ENCODE results near the gene HIRIP3. TPM values are rescaled to one million over a fixed set of nuclear protein-coding genes. Genes with fewer than 3 reads are reported as not detected.
"Not testable (repeated sequence)": the region's sequence is repeated elsewhere in the genome, so short reads cannot be mapped to it uniquely, and the experiment has no call there.

Gene HIRIP3
- polyA plus RNA-seq, 3 donors: 3.3 to 4.8 (median 3.7) TPM

GRCh38 chr16:30018731-30019158 lies 23.3 kb upstream of the HIRIP3 start:
- H3K27ac ChIP-seq (ENCODE audit: low read depth in 1 of 2, low read length in 2 of 2): no peak overlapping the region
- no peaks in the 10 kb centered on the region for H3K9me3 ChIP-seq (replicated peaks in 1 of 2; ENCODE audit: control insufficient read depth in 1 of 2, insufficient read depth in 1 of 2, low read length in 2 of 2)
- no peaks in the 10 kb centered on the region for H4K20me1 ChIP-seq (ENCODE audit: insufficient read depth, low read length)
- no peak for DNase-seq
- peaks cover 0 to 3% of the 10 kb centered on the region in 2 donors for H3K27me3 ChIP-seq (ENCODE audit: control insufficient read depth in 2 of 2, insufficient read depth in 2 of 2, low read length in 2 of 2)
- Mint-ChIP-seq H3K4me1 (peaks cover 14% of the 10 kb centered on the region), H3K36me3 (no peaks in the 10 kb centered on the region), H3K4me3 (no peak overlapping the region), H3K27ac (no peak overlapping the region), H3K27me3 (ENCODE audit: low read depth in 3 of 3) (peaks cover 9 to 20% (median 17%) of the 10 kb centered on the region in 3 donors), H3K9me3 (peaks cover 0 to 3% (median 2%) of the 10 kb centered on the region in 7 donors)
- WGBS (ENCODE audit: insufficient coverage): 62% methylated on average over 1 of the region's 4 CpGs
- no peak overlapping the region for H2AFZ ChIP-seq (ENCODE audit: insufficient read depth, low read depth, low read length, poor library complexity, severe bottlenecking)
- no peaks in the 10 kb centered on the region for H3K79me2 ChIP-seq (ENCODE audit: insufficient read depth, low read length)
- TF ChIP-seq CTCF (IDR thresholded peaks at IDR 0.05): no peak
- no peak overlapping the region for H3K9ac ChIP-seq (ENCODE audit: insufficient read depth, low read length, poor library complexity, severe bottlenecking)
- H3K36me3 ChIP-seq (replicated peaks in 1 of 2; ENCODE audit: control insufficient read depth in 1 of 2, insufficient read depth in 2 of 2, low read length in 2 of 2): no peaks in the 10 kb centered on the region
- H3K4me2 ChIP-seq (replicated peaks; ENCODE audit: extremely low read depth, low read length, poor library complexity, severe bottlenecking): no peak overlapping the region
- no peak overlapping the region for H3K4me3 ChIP-seq (replicated peaks in 1 of 3; ENCODE audit: low read depth in 2 of 3, low read length in 3 of 3)
- intact Hi-C loops (cut with micrococcal nuclease): no loop called here
- peaks cover 11 to 15% of the 10 kb centered on the region in 2 donors for H3K4me1 ChIP-seq (ENCODE audit: control insufficient read depth in 1 of 2, insufficient read depth in 2 of 2, low read length in 2 of 2)

- no CpG with 5 or more reads among the region's 4 CpGs for WGBS (ENCODE audit: insufficient coverage)
- H3K27me3 Mint-ChIP-seq (ENCODE audit: low read depth in 3 of 3): peaks cover 10 to 24% (median 21%) of the 10 kb centered on the region in 3 donors
These were observed 22.5 kb upstream of the HIRIP3 start for GRCh38 chr16:30017937-30018336.

More at GRCh38 chr16:30017937-30018336, 22.5 kb upstream of the HIRIP3 start:
- H4K20me1 ChIP-seq (ENCODE audit: insufficient read depth, low read length); H3K9me3 ChIP-seq (replicated peaks in 1 of 2; ENCODE audit: control insufficient read depth in 1 of 2, insufficient read depth in 1 of 2, low read length in 2 of 2); H3K36me3 ChIP-seq (replicated peaks in 1 of 2; ENCODE audit: control insufficient read depth in 1 of 2, insufficient read depth in 2 of 2, low read length in 2 of 2); H3K27ac ChIP-seq (ENCODE audit: low read depth in 1 of 2, low read length in 2 of 2); DNase-seq; H3K79me2 ChIP-seq (ENCODE audit: insufficient read depth, low read length); H3K9me3 Mint-ChIP-seq; H3K9ac ChIP-seq (ENCODE audit: insufficient read depth, low read length, poor library complexity, severe bottlenecking); H3K4me3 Mint-ChIP-seq; H3K27me3 ChIP-seq (ENCODE audit: control insufficient read depth in 2 of 2, insufficient read depth in 2 of 2, low read length in 2 of 2); H3K4me2 ChIP-seq (replicated peaks; ENCODE audit: extremely low read depth, low read length, poor library complexity, severe bottlenecking); H2AFZ ChIP-seq (ENCODE audit: insufficient read depth, low read depth, low read length, poor library complexity, severe bottlenecking); H3K36me3 Mint-ChIP-seq; H3K27ac Mint-ChIP-seq; intact Hi-C loops (cut with micrococcal nuclease); H3K4me3 ChIP-seq (replicated peaks in 1 of 3; ENCODE audit: low read depth in 2 of 3, low read length in 3 of 3): not testable (repeated sequence)
- peaks cover 14% of the 10 kb centered on the region for H3K4me1 Mint-ChIP-seq
- peaks cover 11 to 15% of the 10 kb centered on the region in 2 donors for H3K4me1 ChIP-seq (ENCODE audit: control insufficient read depth in 1 of 2, insufficient read depth in 2 of 2, low read length in 2 of 2)
